HG03378 (cell line): ENCODE measurements around the gene SCTR.

Experiments used
- ATAC-seq: cut with Tn5 transposase; IDR thresholded peaks from one replicate; pipeline ENCODE4 v1.9.1; 2021; ENCODE audit warnings: mild to moderate bottlenecking, moderate library complexity; ENCODE audit not compliant: unreplicated experiment

Gene SCTR

GRCh38 chr2:119475857-119476244 lies 48.4 kb downstream of the SCTR start:
- no peak for ATAC-seq

GRCh38 chr2:119475225-119475856 lies 48.9 kb downstream of the SCTR start:
- no peak for ATAC-seq

DNA sequence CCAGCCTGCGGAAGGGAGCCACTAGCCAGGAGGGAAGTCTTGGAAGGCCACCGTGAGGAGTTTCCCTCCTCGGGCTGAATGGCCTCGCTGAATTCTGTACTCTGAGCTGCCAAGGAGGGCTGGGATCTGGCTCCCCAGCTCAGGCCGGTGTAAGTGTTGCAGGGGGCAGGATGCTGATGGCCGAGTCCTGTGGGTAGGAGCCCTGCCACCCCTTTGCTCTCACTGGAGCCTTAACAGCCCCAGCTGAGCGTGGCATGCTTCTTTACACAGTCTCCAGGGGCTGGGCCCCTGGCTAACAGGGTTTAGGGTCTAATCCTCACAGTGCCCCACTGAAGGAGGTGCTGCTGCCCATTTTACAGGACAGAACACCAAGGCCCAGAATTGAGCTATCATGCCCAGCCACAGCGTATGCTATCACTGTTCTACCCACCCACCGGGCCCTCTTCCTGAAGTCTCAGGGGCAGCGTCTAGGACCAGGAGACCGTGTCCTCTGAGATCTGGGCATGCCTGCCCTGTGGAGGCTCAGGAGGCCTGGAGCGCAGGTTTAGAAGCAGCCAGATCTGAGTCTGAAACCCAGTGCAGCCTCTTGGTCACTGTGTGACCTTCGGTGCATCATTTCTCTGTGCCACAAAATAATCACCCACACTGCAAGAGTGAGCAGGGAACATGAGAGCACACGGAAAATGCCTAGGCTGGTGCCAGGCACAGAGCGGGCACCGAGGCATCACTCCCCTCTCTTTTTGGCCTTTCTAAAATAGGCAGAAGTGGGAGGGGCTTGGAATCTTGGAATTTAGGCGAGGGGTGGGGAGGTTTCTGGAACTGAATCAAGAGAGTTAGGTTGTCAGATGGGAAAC lies 49.7 kb downstream of the SCTR start:
- ATAC-seq: no peak

- no peak for ATAC-seq
Observed at GRCh38 chr2:119473621-119474370, 50.5 kb downstream of the SCTR start.

DNA sequence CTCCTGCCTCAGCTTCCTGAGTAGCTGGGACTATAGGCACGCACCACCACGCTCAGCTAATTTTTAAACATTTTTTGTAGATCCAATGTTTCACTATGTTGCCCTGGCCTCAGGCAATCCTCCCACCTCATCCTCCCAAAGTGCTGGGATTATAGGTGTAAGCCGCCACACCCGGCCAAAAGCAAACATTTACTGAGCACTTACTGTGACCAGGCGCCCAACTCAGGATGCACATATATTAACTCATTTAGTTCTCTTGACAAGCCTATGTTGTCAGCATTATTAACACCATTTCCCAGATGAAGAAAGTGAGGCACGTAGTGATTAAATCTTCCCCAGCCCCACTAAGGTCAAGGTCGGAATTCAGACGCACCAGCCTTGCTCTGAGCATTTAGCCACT lies 51.5 kb downstream of the SCTR start:
- no peak for ATAC-seq

DNA sequence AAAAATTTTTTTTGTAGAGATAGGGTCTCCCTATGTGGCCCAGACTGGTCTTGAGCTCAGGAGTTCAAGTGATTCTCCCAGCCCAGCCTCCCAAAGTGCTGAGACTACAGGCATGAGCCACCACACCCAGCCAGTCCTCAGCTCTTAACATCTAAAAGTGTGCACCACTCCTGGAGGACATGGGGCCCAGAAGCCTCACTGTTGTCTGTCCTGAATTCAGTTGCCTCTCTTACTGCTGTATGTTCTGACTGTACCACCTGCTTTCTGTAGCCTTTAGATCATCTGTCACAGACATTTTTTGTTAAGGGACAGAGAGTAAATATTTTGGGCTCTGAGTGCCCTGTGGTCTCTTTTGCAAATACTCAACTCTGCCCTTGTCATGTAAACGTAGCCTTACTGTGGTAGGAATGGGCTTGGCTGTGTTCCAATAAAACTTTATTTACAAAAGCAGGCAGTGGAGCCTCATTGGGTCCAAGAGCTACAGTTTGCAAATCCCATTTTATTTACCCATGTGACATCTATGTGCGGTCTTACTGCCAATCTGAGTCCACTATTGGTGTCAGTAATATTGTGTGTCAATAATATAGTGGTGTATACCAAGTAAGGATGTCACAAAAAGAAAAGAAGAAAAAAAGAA lies 54.5 kb downstream of the SCTR start:
- no peak for ATAC-seq

GRCh38 chr2:119469131-119469530 lies 55.2 kb downstream of the SCTR start:
- ATAC-seq: no peak

- no peak for ATAC-seq
Observed at GRCh38 chr2:119468154-119468955, 55.9 kb downstream of the SCTR start.

DNA sequence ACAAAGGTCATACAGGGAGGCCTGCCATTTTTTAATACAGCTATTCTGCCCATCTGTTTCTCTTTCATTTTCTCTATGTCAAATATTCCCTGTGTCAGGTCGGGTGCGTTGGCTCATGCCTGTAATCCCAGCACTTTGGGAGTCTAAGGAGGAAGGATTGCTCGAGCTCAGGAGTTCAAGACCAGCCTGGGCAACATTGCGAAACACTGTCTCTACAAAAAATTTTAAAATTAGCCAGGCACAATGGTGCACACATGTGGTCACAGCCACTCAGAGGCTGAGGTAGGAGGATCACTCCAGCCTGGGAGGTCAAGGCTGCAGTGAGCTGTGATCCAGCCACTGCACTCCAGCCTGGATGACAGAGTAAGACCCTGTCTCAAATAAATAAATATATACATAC lies 57.9 kb downstream of the SCTR start:
- ATAC-seq: no peak

DNA sequence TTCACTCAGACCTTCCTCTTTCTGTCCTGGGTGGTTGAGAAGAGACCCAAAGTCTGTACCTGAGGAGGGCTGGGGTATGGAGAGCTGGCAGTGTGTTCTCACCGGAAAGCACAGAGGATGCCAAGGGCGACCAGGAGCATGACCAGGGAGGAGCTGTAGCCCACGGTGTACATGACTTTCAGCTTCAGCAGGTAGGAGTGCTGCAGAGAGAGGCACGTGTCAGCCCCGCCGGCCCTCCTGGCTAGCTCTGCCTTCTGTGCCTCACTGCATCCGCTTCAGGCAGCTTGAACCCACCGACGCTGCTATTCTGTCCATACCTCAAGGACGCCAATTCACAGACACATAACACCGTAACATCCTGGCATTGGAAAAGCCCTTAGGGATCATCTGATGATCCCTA lies 58.6 kb downstream of the SCTR start:
- ATAC-seq: no peak

- ATAC-seq: no peak
Observed at GRCh38 chr2:119464981-119465380, 59.3 kb downstream of the SCTR start.

GRCh38 chr2:119463990-119464389 lies 60.3 kb downstream of the SCTR start:
- ATAC-seq: no peak

DNA sequence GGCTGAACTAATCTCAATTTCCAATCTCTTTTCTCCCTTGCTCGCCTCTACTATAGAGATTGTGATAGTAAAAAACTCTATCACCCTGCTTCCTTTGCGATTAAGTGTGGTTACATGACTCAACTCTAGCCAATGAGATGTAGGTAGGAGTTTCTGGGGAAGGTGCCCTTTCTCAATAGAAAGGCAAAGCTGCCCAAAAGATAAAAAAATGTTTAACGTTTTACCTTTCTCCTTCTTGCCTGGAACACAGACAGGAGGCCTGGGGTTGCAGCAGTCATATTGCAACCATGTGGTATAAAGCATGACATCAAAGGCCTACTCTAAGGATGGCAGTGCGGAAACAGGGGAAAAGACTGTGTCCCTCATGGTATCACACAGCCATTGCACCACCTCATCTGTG lies 61.1 kb downstream of the SCTR start:
- ATAC-seq: no peak

DNA sequence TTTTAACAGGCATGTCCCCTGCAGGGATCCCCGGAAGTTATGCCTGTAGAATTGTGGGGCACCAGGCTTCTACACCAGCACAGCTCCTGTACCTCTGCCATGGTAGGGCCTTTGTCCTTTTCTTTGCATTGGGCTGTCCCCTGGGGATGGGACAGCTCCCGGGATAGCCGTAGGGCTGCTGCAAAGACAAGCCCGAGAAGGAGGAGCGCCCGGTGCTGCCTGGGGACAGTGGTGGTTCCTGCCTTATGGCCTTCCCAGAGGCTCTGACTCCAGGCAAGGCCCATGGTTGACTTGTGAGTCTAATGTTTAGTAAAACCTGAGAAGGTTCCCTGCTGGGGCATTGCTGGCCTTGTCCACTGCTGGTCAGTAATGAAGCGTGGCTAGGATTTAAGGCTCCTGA lies 61.7 kb downstream of the SCTR start:
- ATAC-seq: no peak

GRCh38 chr2:119461811-119462210 lies 62.5 kb downstream of the SCTR start:
- ATAC-seq: no peak

DNA sequence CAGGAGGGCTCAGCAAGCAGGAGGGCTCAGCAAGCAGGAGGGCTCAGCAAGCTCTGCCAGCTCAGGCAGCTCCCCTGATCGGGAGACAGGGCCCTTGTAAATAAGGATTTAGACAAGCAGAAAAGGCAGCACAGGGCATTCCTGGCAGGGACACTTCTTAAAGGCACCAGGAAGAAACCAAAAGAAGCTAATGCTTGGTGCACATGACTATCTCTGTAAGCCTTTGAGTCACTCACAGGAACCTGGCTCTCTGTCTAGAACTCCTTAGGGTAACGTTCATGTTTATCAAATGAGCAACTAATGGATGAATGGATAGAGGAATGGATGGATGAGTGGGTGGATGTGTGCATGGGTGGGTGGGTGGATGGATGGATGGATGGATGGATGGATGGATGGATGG lies 64.2 kb downstream of the SCTR start:
- no peak for ATAC-seq

DNA sequence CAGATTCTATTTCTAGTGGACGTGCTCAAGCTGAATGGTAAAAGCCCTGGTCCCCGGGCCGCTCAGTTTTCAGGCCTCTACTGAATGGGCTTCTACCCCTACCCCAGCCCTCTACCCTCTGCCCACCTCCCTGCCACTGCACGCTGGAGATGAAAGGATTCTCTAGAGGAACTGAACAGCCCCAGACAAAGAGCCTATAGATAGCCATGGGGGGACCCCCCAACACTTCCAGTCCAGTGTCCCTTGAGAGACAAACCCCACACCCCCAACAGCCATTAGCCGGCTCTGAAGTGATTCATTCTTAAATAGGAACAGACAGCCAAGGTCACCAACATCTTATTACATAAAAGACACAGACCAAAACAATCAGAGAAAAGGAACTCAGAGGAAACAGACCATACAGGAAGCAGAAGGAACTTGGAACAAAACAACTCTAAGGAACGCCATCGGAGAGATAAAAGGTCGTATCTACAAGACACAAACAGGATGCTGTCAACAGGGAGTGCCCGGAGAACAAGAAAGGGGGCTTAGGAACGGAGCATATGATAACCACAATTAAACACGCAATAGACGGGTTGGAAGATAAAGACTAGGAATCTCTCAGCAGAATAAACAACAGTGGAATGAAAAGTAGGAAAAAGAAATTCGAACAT lies 69.1 kb downstream of the SCTR start:
- no peak for ATAC-seq

- ATAC-seq: no peak
Observed at GRCh38 chr2:119453972-119454593, 70.2 kb downstream of the SCTR start.

GRCh38 chr2:119451336-119452050 lies 72.8 kb downstream of the SCTR start:
- no peak for ATAC-seq
